HG02571 (cell line): Measurements from ENCODE around the gene DRC1.

Experiments
- ATAC-seq: cut with Tn5 transposase; IDR thresholded peaks from one replicate; pipeline ENCODE4 v1.9.1; 2021; ENCODE audit warnings: mild to moderate bottlenecking, moderate library complexity; ENCODE audit not compliant: unreplicated experiment

DRC1 gene

GRCh38 chr2:26396734-26397298 lies 4.9 kb upstream of the DRC1 start:
- no peak for ATAC-seq

GRCh38 chr2:26399771-26400376 lies 1.8 kb upstream of the DRC1 start:
- no peak for ATAC-seq

GRCh38 chr2:26400723-26401122 lies 997 bp upstream of the DRC1 start:
- no peak for ATAC-seq

- no peak for ATAC-seq
These were observed 5.8 kb downstream of the DRC1 start for GRCh38 chr2:26407526-26407925.

GRCh38 chr2:26409785-26410184 lies 8.1 kb downstream of the DRC1 start:
- ATAC-seq, result no peak

GRCh38 chr2:26410764-26411243 lies 9.1 kb downstream of the DRC1 start:
- ATAC-seq, result no peak

GRCh38 chr2:26411419-26411818 lies 9.7 kb downstream of the DRC1 start:
- no peak for ATAC-seq

GRCh38 chr2:26412091-26412673 lies 10.5 kb downstream of the DRC1 start:
- no peak for ATAC-seq

- no peak for ATAC-seq
These were observed 12.6 kb downstream of the DRC1 start for GRCh38 chr2:26414311-26414710.

- ATAC-seq, result no peak
These were observed 20.2 kb downstream of the DRC1 start for GRCh38 chr2:26421961-26422360.

GRCh38 chr2:26422947-26423629 lies 21.4 kb downstream of the DRC1 start:
- ATAC-seq, result no peak

- ATAC-seq, result no peak
These were observed 22.0 kb downstream of the DRC1 start for GRCh38 chr2:26423750-26424149.

GRCh38 chr2:26424221-26424620 lies 22.5 kb downstream of the DRC1 start:
- ATAC-seq, result no peak

GRCh38 chr2:26428846-26429245 lies 27.1 kb downstream of the DRC1 start:
- no peak for ATAC-seq

- ATAC-seq, result no peak
These were observed 28.3 kb downstream of the DRC1 start for GRCh38 chr2:26429779-26430578.

GRCh38 chr2:26430826-26431225 lies 29.1 kb downstream of the DRC1 start:
- no peak for ATAC-seq

GRCh38 chr2:26432363-26432762 lies 30.6 kb downstream of the DRC1 start:
- no peak for ATAC-seq

- ATAC-seq, result no peak
These were observed 31.1 kb downstream of the DRC1 start for GRCh38 chr2:26432859-26433258.

- ATAC-seq, result no peak
These were observed 33.4 kb downstream of the DRC1 start for GRCh38 chr2:26435106-26435505.

- no peak for ATAC-seq
These were observed 36.8 kb downstream of the DRC1 start for GRCh38 chr2:26438526-26438925.

- ATAC-seq, result no peak
These were observed 37.2 kb downstream of the DRC1 start for GRCh38 chr2:26438926-26439325.
